NCI-H2227 treated with DMSO at 0.1 percent for 48 hours (cell line): ENCODE results near the gene LRRC39.

Experiments
- DNase-seq: peaks from one replicate; lab custom pipeline; 2025; lab: John Stamatoyannopoulos, UW

Gene LRRC39

GRCh38 chr1:100147875-100148274 is 30.2 kb downstream of the LRRC39 start:
- DNase-seq: no peak

- DNase-seq: no peak
Measured at GRCh38 chr1:100146958-100147357, 31.1 kb downstream of the LRRC39 start.

GRCh38 chr1:100145116-100145515 is 32.9 kb downstream of the LRRC39 start:
- no peak for DNase-seq

- DNase-seq: no peak
Measured at GRCh38 chr1:100142343-100142742, 35.7 kb downstream of the LRRC39 start.

- DNase-seq: no peak
Measured at GRCh38 chr1:100141192-100141591, 36.9 kb downstream of the LRRC39 start.

GRCh38 chr1:100137602-100138001 is 40.5 kb downstream of the LRRC39 start:
- no peak for DNase-seq

- no peak for DNase-seq
Measured at GRCh38 chr1:100134872-100135271, 43.2 kb downstream of the LRRC39 start.

- DNase-seq: peak; percentile 97
Measured at GRCh38 chr1:100132566-100133477, 45.2 kb downstream of the LRRC39 start, which contains the start of the genes SASS6 and TRMT13. SASS6 (minus strand) TSS chr1:100132930; CDS start chr1:100132814, 116 bp downstream. TRMT13 (plus strand) TSS chr1:100133163; CDS start chr1:100133169, 6 bp downstream.

- no peak for DNase-seq
Measured at GRCh38 chr1:100131623-100132022, 46.4 kb downstream of the LRRC39 start.

GRCh38 chr1:100130552-100131077 is 47.4 kb downstream of the LRRC39 start:
- no peak for DNase-seq

GRCh38 chr1:100127226-100127625 is 50.8 kb downstream of the LRRC39 start:
- DNase-seq: no peak

- DNase-seq: no peak
Measured at GRCh38 chr1:100122177-100122576, 55.9 kb downstream of the LRRC39 start.

GRCh38 chr1:100115524-100115923 is 62.5 kb downstream of the LRRC39 start:
- DNase-seq: no peak

GRCh38 chr1:100109554-100110066 is 68.4 kb downstream of the LRRC39 start:
- DNase-seq: no peak

- DNase-seq: no peak
Measured at GRCh38 chr1:100107696-100108095, 70.4 kb downstream of the LRRC39 start.

GRCh38 chr1:100101564-100101963 is 76.5 kb downstream of the LRRC39 start:
- no peak for DNase-seq

- no peak for DNase-seq
Measured at GRCh38 chr1:100100202-100100601, 77.9 kb downstream of the LRRC39 start.
